Measurements from ENCODE around the gene SND1. TPM values are rescaled to one million over a fixed set of nuclear protein-coding genes. Genes with fewer than 3 reads are reported as not detected.

SND1 gene
- total RNA-seq, 2 experiments from 2014 or later: 169 to 174 TPM

- ATAC-seq (no peak), DNase-seq (no peak)
- no peak overlapping the region for H3K4me3 Mint-ChIP-seq
- peaks cover 9% of the 10 kb centered on the region for H3K36me3 Mint-ChIP-seq (ENCODE audit: low read depth)
- no peak overlapping the region for H3K27ac Mint-ChIP-seq
- H3K9me3 Mint-ChIP-seq (ENCODE audit: insufficient read depth): no peaks in the 10 kb centered on the region
- peaks cover 46% of the 10 kb centered on the region for H3K4me1 Mint-ChIP-seq (ENCODE audit: low read depth)
- ChIA-PET POLR2A (interaction anchor here (0.6 kb wide), 1 partner anchor 207 kb away, joined by 4 read pairs; no protein-coding TSS in a partner anchor), CTCF (interaction anchor here (1.8 kb wide), 1 partner anchor 73 kb away, joined by 4 read pairs; no protein-coding TSS in a partner anchor)
- H3K27me3 Mint-ChIP-seq (ENCODE audit: low read depth): no peaks in the 10 kb centered on the region
These were observed 411.1 kb downstream of the SND1 start for GRCh38 chr7:128063088-128063487.

- peaks cover 2% of the 10 kb centered on the region for H3K36me3 Mint-ChIP-seq (ENCODE audit: low read depth)
- ATAC-seq (no peak), DNase-seq (no peak)
- ChIA-PET POLR2A (no interaction called here), CTCF (no interaction called here)
- no peaks in the 10 kb centered on the region for H3K9me3 Mint-ChIP-seq (ENCODE audit: insufficient read depth)
- no peaks in the 10 kb centered on the region for H3K27me3 Mint-ChIP-seq (ENCODE audit: low read depth)
- H3K4me1 Mint-ChIP-seq (ENCODE audit: low read depth): peaks cover 28% of the 10 kb centered on the region
- no peak overlapping the region for H3K27ac Mint-ChIP-seq
- H3K4me3 Mint-ChIP-seq: no peak overlapping the region
These were observed 413.9 kb downstream of the SND1 start for GRCh38 chr7:128065872-128066271.

DNA sequence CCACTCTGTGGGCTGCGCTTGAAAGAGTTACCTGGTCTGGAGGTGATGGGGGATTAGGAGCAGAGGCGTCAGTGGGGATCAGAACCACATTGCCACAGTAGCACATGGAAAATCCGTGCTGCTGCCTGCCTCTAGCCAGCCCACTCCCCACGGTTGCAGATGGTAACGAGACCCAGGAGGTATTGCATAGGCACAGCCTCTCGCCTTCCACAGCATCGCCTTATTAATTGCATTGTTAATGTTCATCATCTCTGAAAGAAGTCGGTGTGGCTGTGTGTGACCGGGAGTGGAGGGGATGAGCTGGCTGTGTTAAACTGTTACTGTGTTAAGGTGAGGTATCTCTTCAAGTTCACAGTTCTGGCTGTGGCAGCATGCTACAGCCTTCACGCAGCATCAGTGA is 414.4 kb downstream of the SND1 start:
- CTCF ChIA-PET: no interaction called here
- ATAC-seq: no peak
- H3K27ac Mint-ChIP-seq: no peak overlapping the region
- POLR2A ChIA-PET: no interaction called here
- no peaks in the 10 kb centered on the region for H3K27me3 Mint-ChIP-seq (ENCODE audit: low read depth)
- H3K36me3 Mint-ChIP-seq (ENCODE audit: low read depth): peaks cover 4% of the 10 kb centered on the region
- no peak overlapping the region for H3K4me3 Mint-ChIP-seq
- no peaks in the 10 kb centered on the region for H3K9me3 Mint-ChIP-seq (ENCODE audit: insufficient read depth)
- H3K4me1 Mint-ChIP-seq (ENCODE audit: low read depth): peaks cover 28% of the 10 kb centered on the region
- DNase-seq: no peak

DNA sequence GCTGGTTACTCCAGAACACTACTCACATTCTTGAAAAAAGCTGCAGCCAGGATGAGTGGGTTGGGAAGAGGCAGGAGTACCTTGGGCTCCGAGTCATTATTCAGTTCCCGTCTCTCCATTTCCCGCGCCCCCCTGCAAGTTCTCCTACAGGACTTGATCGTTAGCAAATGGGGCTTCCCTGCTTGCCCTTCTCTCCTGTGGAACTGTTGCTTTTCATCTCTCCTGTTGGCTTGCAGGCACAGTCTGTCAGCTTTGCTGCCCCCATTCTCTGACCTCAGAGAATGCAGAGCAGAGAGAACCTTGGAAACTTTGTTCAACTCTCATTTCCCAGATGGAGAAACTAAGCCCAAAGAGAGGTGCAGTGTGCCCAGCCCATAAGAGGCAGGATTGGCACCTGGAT is 414.9 kb downstream of the SND1 start:
- ChIA-PET CTCF (interaction anchor here (0.5 kb wide), 1 partner anchor 69 kb away, joined by 3 read pairs; no protein-coding TSS in a partner anchor), POLR2A (no interaction called here)
- ATAC-seq: no peak
- Mint-ChIP-seq H3K27ac (no peak overlapping the region), H3K4me1 (ENCODE audit: low read depth) (peaks cover 32% of the 10 kb centered on the region), H3K36me3 (ENCODE audit: low read depth) (peaks cover 7% of the 10 kb centered on the region), H3K4me3 (no peak overlapping the region), H3K9me3 (ENCODE audit: insufficient read depth) (no peaks in the 10 kb centered on the region), H3K27me3 (ENCODE audit: low read depth) (no peaks in the 10 kb centered on the region)
- DNase-seq: no peak

DNA sequence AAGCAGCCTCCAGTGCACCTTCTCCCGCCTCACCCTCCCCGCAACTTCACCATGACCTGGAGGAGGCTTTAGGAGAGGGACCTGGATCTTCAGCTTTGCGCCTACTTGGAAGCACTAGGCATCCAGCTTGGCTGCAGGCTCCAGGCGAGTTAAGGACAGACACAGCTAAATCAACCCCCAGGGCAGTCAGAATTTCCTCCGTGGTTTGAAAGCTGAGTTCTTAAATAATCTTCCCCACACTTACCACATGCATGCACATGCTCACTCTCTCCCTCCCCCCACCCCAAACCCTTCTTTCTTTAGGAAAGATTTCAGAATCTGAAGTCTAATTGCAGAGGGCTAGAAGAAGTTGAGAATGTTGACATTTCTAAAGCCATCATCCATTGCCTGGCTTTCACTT is 416.0 kb downstream of the SND1 start:
- Mint-ChIP-seq H3K27me3 (ENCODE audit: low read depth) (no peaks in the 10 kb centered on the region), H3K9me3 (ENCODE audit: insufficient read depth) (no peaks in the 10 kb centered on the region), H3K27ac (peak overlapping the region; percentile 44), H3K36me3 (ENCODE audit: low read depth) (peaks cover 9% of the 10 kb centered on the region), H3K4me3 (no peak overlapping the region), H3K4me1 (ENCODE audit: low read depth) (peaks cover 32% of the 10 kb centered on the region)
- DNase-seq (no peak), ATAC-seq (peak; percentile 45)
- CTCF ChIA-PET: interaction anchor here (0.6 to 1.8 kb wide), 2 partner anchors 29 to 141 kb away, joined by 3 to 4 read pairs; no protein-coding TSS in a partner anchor
- POLR2A ChIA-PET: no interaction called here

GRCh38 chr7:128068785-128069184 is 416.8 kb downstream of the SND1 start:
- ATAC-seq: no peak
- ChIA-PET POLR2A (no interaction called here), CTCF (interaction anchor here (1.3 to 1.8 kb wide), 2 partner anchors 13 to 141 kb away, joined by 3 to 4 read pairs; no protein-coding TSS in a partner anchor)
- Mint-ChIP-seq H3K27ac (no peak overlapping the region), H3K4me3 (no peak overlapping the region), H3K36me3 (ENCODE audit: low read depth) (peaks cover 9% of the 10 kb centered on the region), H3K9me3 (ENCODE audit: insufficient read depth) (no peaks in the 10 kb centered on the region), H3K4me1 (ENCODE audit: low read depth) (peaks cover 30% of the 10 kb centered on the region), H3K27me3 (ENCODE audit: low read depth) (no peaks in the 10 kb centered on the region)
- no peak for DNase-seq

DNA sequence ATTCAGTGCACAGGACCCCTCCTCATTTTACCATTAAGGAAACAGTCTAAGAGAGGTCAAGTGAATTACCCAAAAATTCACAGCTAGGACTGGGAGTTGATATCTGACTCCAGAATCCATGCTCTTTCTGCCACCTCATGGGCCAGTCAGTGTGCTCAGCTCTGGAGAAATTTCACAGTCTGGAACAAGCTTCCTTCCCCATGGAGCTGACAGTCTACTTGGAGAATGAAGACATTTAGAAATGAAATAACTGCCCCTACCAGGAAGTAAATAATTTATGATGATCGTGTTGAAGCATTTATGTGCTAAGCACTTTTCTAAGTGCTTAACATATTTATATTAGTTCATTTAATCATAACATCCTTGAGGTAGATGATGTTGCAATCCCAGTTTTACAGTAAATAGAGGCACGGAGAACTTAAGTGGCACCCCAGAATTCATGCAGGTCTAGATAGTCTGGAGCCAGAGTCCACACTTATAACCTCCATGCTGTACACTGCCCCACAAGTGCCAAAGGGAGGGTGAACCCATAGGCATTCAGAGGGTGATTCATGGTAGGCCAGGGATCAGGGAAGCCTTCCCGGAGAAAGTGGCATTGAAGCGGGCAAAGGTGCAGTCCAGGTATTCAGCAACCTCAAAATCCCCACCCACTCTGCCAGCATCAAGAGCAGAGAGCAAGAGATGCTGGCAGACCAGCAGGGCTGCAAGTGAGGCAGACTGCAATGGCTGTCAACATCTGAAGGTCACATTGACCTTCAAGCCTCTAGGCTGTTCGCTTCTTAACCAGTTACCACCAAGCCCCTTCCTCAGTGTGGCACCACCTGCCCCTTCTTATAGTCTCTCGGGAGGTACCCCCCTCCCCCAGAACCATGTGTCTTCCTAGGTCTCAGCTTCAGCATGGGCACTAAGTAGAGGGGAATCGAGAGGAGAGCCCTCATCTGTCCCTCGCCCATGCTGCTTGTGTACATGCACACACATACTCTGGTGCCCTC is 417.7 kb downstream of the SND1 start:
- Mint-ChIP-seq H3K9me3 (ENCODE audit: insufficient read depth) (no peaks in the 10 kb centered on the region), H3K27me3 (ENCODE audit: low read depth) (no peaks in the 10 kb centered on the region), H3K36me3 (ENCODE audit: low read depth) (peaks cover 9% of the 10 kb centered on the region), H3K4me1 (ENCODE audit: low read depth) (peaks cover 29% of the 10 kb centered on the region), H3K27ac (no peak overlapping the region), H3K4me3 (no peak overlapping the region)
- ChIA-PET POLR2A (no interaction called here), CTCF (interaction anchor here (1.3 to 1.8 kb wide), 2 partner anchors 14 to 140 kb away, joined by 3 to 4 read pairs; no protein-coding TSS in a partner anchor)
- ATAC-seq: no peak
- no peak for DNase-seq

GRCh38 chr7:128071376-128071775 is 419.4 kb downstream of the SND1 start:
- no peaks in the 10 kb centered on the region for H3K9me3 Mint-ChIP-seq (ENCODE audit: insufficient read depth)
- no peak overlapping the region for H3K27ac Mint-ChIP-seq
- H3K27me3 Mint-ChIP-seq (ENCODE audit: low read depth): no peaks in the 10 kb centered on the region
- no peak for DNase-seq
- no peak for ATAC-seq
- ChIA-PET CTCF (no interaction called here), POLR2A (no interaction called here)
- peaks cover 31% of the 10 kb centered on the region for H3K4me1 Mint-ChIP-seq (ENCODE audit: low read depth)
- H3K4me3 Mint-ChIP-seq: no peak overlapping the region
- H3K36me3 Mint-ChIP-seq (ENCODE audit: low read depth): peaks cover 7% of the 10 kb centered on the region

DNA sequence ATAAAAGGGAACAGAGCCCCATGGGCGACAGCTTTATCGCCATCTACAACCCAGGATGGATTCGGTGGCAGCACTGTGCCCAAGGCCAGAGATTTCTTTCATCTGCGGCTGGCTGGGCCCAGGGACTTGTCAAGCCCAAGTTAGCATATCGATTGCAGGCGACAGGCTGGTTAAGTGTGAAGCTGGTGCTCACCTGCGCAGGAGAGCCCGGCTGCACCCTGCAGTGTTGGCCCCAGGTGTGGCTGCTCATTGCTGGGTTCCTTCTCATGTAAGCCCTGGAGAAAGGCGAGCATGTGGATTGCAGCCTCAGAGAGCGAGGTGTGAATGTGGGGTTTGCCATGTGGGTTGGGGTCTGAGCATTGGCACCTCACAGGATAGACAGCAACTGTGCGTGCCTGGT is 419.8 kb downstream of the SND1 start:
- Mint-ChIP-seq H3K27ac (no peak overlapping the region), H3K4me3 (no peak overlapping the region), H3K36me3 (ENCODE audit: low read depth) (peaks cover 9% of the 10 kb centered on the region), H3K27me3 (ENCODE audit: low read depth) (no peaks in the 10 kb centered on the region), H3K4me1 (ENCODE audit: low read depth) (peaks cover 35% of the 10 kb centered on the region), H3K9me3 (ENCODE audit: insufficient read depth) (no peaks in the 10 kb centered on the region)
- POLR2A ChIA-PET: no interaction called here
- no peak for DNase-seq
- CTCF ChIA-PET: no interaction called here
- ATAC-seq: no peak

GRCh38 chr7:128073671-128074310 is 421.8 kb downstream of the SND1 start:
- no peak overlapping the region for H3K27ac Mint-ChIP-seq
- no peak overlapping the region for H3K4me3 Mint-ChIP-seq
- DNase-seq (no peak), ATAC-seq (no peak)
- H3K9me3 Mint-ChIP-seq (ENCODE audit: insufficient read depth): no peaks in the 10 kb centered on the region
- CTCF ChIA-PET: no interaction called here
- peaks cover 20% of the 10 kb centered on the region for H3K4me1 Mint-ChIP-seq (ENCODE audit: low read depth)
- H3K36me3 Mint-ChIP-seq (ENCODE audit: low read depth): peaks cover 9% of the 10 kb centered on the region
- H3K27me3 Mint-ChIP-seq (ENCODE audit: low read depth): no peaks in the 10 kb centered on the region
- POLR2A ChIA-PET: no interaction called here

GRCh38 chr7:128074336-128074735 is 422.3 kb downstream of the SND1 start:
- H3K36me3 Mint-ChIP-seq (ENCODE audit: low read depth): peaks cover 9% of the 10 kb centered on the region
- DNase-seq (no peak), ATAC-seq (no peak)
- H3K4me3 Mint-ChIP-seq: no peak overlapping the region
- peaks cover 18% of the 10 kb centered on the region for H3K4me1 Mint-ChIP-seq (ENCODE audit: low read depth)
- POLR2A ChIA-PET: no interaction called here
- H3K27me3 Mint-ChIP-seq (ENCODE audit: low read depth): no peaks in the 10 kb centered on the region
- CTCF ChIA-PET: no interaction called here
- H3K27ac Mint-ChIP-seq: no peak overlapping the region
- H3K9me3 Mint-ChIP-seq (ENCODE audit: insufficient read depth): no peaks in the 10 kb centered on the region

GRCh38 chr7:128074736-128075135 is 422.7 kb downstream of the SND1 start:
- POLR2A ChIA-PET: no interaction called here
- Mint-ChIP-seq H3K9me3 (ENCODE audit: insufficient read depth) (no peaks in the 10 kb centered on the region), H3K36me3 (ENCODE audit: low read depth) (peaks cover 9% of the 10 kb centered on the region), H3K4me1 (ENCODE audit: low read depth) (peaks cover 18% of the 10 kb centered on the region), H3K27me3 (ENCODE audit: low read depth) (no peaks in the 10 kb centered on the region), H3K27ac (no peak overlapping the region), H3K4me3 (no peak overlapping the region)
- DNase-seq (no peak), ATAC-seq (no peak)
- CTCF ChIA-PET: interaction anchor here (0.9 kb wide), 1 partner anchor 246 kb away, joined by 3 read pairs; no protein-coding TSS in a partner anchor

Data from activated CD8-positive, alpha-beta T cell treated with anti-CD3 and anti-CD28 coated beads, Interleukin-2, amount 10 ng/mL, durations not matched to agents 7 days and 5 days (primary cell).